HG02642 (cell line): ENCODE data around the gene SPSB3.

Source experiments
- ATAC-seq: cut with Tn5 transposase; IDR thresholded peaks from one replicate; pipeline ENCODE4 v1.9.1; 2021; ENCODE audit warnings: mild to moderate bottlenecking; ENCODE audit not compliant: unreplicated experiment, poor library complexity

SPSB3 gene

DNA sequence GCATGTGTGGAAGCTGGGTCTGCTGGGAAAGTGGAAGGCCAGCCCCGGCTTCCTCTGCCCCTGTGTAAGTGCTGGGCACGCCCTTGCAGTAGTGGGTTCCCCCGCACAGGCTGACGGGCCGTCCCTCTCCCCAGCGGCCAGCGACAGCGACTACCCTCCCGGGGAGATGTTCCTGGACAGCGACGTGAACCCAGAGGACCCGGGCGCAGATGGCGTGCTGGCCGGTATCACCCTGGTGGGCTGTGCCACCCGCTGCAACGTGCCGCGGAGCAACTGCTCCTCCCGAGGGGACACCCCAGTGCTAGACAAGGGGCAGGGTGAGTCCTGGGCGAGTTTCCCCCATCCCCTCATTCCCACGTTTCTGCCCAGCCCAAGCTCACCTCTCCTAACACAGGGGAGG lies 16.5 kb downstream of the SPSB3 start:
- ATAC-seq: no peak

DNA sequence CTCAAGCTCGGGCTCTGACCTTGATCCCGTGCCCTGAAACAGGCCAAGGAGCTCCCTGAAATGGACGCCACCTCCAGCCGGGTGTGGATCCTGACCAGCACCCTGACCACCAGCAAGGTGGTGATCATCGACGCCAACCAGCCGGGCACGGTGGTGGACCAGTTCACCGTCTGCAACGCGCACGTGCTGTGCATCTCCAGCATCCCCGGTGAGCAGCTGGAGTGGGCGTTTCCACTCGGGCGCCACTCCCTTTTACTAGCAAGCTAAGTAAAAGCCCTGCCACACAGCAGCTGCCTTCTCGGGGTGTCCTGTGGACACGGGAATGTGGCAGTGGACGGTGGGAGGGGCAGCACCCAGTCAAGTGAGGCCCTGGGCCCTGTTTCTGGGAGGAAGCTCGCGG lies 17.4 kb downstream of the SPSB3 start:
- ATAC-seq: no peak

DNA sequence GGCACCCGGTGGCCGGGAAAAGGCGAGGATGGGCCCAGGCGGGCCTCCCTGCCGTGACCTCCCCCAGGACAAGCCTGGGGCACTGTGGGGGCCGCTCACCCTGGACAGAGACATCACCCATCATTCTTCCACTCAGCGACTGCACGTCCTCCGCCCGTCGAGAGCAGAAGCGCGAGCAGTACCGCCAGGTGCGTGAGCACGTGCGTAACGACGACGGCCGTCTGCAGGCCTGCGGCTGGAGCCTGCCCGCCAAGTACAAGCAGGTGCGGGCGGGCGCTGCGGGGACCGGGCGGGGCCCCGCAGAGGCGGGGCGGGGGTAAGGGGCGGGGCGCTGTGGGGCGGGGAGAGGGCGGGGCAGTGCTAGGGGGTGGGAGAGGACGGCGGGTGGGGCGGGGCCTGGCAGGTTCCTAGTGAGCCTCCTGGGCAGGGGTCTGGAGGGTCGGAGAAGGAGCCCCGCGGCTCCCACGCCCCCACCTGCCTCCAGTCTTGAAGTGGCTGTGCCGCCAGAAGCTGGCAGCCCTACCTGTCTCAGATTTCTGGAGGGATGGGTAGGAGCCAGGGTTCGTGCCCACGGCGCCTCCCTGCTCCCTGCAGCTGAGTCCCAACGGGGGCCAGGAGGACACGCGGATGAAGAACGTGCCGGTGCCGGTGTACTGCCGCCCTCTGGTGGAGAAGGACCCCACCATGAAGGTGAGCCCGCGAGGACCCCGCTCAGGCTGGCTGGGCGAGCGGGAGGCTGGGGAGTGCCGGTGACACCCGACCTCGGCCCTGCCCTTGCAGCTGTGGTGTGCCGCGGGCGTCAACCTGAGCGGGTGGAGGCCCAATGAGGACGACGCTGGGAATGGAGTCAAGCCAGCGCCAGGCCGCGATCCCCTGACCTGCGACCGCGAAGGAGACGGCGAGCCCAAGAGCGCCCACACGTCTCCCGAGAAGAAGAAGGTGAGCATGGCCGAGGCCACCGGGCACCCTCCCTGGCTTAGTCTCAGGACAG lies 18.6 kb downstream of the SPSB3 start:
- ATAC-seq: no peak

DNA sequence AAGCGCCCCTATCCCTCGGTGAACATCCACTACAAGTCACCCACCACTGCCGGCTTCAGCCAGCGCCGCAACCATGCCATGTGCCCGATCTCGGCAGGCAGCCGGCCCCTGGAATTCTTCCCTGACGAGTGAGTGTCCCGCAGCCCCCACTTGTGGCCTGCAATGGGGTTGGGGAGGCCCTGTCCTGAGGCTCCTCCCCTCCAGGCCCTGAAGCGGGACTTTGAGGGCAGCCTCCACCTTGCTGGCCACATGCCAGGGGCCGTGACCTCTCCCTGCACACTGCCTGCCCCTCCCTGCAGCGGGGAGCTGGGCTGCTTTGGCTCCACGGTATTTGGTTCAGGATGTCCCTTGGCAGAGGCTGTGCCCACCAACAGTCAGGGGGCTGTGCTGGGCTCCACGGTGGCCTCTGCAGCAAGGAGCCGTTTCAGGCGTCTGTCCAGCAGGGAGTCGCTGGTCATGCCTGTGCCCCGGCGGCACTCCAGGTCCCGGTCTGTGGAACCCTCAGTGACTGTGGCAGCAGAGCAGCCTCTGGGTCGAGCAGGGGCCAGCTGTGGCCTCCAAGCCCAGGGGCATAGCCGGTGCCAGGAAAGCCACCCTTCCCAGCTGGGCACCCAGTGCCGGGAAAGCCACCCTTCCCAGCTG lies 19.4 kb downstream of the SPSB3 start:
- ATAC-seq: no peak

DNA sequence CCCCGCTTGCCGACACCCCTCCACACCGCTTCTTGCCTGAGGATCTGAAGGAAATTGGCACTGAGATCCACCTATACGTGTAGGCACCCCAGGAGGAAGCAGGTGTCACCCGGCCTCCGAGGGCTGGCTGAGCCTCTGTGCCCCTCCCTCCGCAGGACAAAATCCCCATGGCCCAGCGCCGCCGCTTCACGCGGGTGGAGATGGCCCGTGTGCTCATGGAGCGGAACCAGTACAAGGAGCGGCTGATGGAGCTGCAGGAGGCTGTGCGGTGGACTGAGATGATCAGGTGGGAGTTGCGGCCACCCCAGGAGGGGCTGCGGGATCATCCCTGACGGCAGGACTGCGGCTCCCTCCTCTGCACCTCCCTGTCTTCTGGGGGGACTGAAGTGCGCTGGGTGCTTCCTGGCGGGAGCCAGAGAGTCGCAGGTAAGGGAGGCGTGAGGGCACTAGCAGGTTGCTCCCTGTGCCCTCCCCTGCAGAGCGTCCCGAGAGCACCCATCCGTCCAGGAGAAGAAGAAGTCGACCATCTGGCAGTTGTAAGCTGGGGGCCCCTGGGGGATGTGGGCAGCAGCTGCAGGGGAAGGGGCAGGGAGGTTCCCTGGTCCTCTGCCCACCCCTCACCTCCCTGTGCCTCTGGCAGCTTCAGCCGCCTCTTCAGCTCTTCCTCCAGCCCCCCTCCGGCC lies 20.0 kb downstream of the SPSB3 start:
- ATAC-seq: no peak

DNA sequence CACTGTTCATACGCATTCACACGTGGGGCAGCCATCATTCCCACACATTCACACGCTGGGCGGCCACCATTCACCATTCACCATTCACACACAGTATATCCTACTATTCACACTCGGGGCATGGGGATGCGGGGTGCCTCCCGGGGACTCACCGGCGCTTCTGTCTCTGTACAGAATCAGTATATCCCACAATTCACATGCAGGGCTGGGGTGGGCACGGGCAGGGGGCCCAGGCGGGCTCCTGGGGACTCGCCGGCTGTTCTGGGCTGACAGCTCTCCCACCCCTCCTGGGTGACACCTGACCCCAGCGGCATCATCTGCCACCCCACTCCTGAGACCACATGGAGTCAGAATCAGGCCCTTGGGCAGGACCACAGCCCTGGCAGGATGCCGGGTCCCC lies 20.6 kb downstream of the SPSB3 start:
- no peak for ATAC-seq

DNA sequence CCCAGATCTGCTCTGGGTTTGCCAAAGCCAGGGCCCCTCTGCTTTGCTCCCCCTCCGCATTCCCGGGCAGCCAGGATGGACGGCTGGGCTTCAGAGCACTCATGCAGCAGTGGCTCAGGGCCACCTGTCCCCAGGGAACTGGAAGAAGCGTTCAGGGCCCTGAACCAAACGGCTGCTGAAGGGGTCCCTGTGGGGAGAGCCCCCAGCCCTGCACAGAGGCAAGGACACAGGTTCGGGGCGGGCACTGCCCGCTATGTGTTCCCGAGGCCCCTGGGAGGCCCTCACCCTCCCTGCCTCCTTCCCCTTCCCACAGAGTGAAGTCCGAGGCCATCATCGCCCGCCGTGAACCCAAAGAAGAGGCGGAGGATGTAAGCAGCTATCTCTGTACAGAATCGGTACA lies 21.5 kb downstream of the SPSB3 start:
- ATAC-seq: no peak

DNA sequence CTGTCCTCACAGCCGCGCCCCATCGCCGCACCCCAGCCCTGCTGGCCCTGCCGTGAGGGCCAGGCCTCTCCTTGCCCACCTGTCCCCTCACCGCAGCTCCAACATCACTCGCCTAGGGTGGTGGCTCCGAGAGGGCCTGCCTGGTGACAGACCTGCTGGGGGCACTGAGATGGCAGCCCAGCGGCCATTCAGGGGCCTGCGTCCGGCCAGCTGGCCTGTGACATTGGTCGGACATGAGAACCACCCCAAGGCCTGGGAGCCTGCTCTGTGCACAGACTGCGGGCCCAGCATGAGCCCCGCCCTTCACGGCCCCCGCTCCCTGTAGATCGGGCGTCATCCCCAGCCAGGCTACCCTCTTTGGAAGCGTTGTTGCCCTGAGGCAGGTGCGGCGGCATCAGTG lies 22.9 kb downstream of the SPSB3 start:
- no peak for ATAC-seq

DNA sequence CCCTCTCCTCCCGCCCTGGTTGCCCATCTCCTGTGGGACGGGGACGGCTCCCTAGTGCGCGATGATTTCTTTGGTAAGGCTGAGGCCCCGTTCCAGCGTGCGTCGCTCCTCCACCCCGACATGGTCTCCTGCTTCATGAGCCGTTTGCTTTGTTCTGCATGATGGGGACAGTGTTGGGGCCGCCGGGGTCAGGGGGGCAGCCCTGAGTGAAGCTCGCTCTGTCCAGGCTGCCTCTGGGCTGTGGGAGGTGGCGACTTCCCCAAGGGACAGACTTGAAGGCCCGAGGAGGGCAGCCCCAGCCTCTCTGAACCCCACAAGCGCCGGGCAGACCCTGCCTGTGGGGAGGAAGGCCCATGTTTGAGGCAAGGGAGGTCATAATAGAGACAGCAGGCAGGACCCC lies 23.4 kb downstream of the SPSB3 start:
- no peak for ATAC-seq

DNA sequence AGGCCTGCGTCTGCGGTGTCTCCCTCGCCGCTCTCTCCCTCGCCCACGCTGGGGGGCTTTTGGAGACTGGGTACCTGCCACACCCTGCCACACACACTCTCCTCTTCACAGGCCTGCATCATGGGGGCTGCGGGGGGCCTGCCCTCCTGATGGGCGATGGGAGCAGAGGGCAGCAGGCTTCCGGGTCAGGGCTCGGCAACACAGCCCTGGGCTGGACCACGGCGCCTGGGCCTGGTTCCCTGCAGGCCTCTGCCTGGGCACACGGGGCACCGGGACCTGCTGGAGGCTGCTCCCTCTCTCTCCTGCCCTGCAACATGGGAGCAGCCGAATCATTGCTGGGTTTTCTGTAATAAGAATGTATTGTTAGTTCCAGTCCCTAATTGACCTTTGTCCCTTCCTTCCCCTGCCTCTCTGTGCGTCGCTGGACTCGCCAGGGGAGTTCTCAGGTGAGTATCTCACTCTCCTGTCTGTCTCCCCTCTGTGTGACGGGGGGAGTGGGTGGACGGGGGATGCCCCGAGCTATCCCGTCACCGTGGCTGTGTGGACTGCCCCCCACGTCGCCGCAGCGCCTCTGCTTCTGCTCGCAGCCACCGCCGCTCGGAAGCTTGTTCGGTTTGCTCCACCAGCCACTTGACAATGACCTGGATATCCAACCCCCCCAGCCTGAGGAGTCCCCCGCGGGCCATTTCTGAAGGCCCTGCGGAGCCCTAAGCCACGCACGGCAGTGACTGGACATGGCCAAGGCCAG lies 24.5 kb downstream of the SPSB3 start:
- ATAC-seq: no peak

DNA sequence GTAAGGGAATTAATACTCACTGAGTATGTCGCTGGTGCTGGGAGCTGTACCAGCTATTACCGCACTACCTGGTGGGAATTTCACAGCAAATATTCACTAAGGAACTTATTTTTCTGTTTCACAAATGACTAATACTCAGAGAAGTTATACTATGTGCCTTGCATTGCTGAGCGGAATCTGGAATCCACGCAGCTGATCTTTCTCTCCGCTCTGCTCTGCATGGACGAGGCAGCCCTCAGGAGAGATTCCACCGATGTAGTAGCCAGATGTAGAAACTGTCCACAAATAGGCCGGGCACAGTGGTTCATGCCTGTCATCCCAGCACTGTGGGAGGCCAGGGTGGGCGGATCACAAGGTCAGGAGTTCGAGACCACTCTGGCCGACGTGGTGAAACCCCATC lies 28.2 kb downstream of the SPSB3 start:
- no peak for ATAC-seq

DNA sequence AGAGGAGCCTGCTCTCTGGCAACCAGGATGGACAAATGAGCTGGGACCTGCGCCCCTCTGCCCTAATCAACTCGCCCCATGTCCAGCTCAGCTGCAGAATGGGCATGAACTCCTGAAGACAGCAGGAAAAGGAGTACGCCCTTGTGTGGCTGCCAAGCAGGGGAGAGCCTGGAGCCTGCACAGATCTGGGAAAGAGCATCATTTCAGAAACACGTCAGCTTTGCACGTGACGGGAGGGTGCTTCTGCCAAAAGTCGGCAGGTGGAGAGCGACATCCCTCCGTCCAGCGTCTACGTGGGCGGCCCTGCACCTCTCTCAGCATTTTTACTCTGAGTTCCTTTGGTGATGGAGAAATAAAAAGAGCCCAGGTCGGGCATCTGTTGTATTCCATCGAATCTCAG lies 29.5 kb downstream of the SPSB3 start:
- ATAC-seq: no peak

DNA sequence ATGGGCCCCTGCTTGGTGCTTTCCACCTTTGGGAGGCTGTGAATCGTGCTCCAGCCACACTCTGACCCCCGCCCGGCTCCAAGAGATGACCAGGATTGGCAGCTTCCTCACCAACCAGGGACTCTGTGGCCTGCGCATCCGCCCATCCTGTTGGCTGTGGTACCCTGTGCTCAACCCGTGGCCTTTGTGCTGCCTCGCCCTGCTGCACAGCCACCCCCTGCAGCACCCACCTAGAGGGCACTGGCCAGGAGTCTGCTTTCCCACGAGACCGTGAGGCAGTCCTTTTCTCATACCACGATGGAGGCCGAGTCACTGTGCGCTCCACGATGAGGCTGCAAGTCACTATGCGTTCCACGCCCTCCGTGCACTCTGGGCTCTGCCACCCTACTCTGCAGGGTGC lies 30.4 kb downstream of the SPSB3 start:
- no peak for ATAC-seq

DNA sequence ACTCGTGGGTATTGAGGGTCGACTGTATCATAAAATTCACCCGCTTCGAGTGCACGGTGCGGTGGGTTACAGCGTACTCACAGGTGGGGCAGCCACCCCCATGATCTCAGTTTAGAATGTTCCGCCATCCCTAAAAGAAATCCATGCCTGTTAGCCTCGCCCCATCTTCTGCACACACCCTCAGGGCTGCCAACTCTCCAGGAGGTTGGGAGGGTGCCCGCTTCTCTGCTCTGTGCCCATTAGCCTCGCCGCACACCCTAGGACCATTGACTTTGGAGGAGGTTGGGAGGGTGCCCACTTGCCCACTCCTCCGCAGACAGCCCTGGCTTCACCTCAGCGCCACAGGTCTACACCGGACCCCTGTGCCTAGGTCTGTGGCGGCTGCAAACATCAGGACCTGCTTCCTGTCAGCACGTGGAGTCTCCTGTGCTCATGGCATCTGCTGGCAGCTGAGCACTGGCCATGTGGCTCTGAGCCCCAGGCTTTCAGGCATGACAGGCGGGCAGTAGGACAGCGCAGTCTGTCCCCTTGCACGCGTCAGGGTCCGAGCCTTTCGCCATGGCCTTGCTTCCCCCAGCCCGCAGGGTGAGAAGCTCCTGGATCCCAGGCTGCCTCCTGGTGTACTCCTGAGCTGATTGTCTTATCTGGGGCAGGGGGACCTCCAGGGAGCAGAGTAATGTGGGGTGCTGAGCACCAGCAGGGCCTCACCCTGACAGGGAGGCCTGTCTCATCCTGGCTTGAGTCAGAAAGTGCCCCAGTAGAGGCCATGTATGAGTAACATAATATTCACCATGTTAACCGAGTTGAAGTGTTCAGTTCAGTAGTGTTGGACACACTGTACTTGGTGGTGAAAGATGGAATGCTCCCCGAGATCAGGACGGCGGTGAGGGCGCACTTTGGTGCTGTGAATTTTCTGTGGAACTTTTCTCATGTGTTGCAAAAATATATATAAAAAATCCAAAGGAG lies 32.9 kb downstream of the SPSB3 start:
- no peak for ATAC-seq

DNA sequence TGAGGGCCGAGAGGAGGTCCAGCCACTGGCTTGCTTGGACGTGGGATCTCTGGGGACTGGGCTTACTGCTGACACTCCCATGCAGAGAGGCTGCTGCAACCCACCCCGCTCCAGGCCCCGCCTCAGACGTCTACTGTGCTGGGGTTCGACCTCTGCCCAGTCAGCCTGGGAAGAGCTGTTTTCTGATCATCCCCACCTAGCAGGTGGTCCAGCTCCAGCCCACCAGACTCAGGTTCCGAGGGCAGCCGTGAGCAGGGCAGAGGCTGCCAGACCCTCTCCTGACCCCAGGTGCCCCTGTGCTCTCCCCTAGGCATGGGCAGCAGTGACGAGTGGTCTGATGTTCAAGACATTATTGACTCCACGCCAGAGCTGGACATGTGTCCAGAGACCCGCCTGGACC lies 34.4 kb downstream of the SPSB3 start:
- ATAC-seq: no peak

DNA sequence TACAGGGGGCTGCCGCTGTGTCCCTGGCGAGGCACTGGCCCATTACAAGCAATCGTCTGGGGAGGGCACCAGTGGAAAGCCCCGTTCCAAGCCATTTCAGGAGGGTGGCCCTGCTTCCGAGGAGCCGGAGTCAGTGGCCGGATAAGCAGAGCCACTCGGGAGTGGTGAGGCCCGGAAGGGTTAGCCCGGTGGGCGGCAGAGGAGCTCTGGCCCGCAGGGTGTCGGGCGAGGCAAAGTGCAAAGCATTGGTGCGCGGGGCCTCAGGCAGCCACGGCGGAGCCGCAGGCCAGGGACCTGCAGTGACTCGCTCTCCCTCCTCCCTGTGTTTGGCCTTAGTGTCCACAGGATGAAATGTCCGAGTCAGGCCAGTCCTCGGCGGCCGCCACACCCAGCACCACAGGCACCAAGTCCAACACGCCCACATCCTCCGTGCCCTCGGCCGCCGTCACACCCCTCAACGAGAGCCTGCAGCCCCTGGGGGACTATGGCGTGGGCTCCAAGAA lies 35.6 kb downstream of the SPSB3 start:
- no peak for ATAC-seq

DNA sequence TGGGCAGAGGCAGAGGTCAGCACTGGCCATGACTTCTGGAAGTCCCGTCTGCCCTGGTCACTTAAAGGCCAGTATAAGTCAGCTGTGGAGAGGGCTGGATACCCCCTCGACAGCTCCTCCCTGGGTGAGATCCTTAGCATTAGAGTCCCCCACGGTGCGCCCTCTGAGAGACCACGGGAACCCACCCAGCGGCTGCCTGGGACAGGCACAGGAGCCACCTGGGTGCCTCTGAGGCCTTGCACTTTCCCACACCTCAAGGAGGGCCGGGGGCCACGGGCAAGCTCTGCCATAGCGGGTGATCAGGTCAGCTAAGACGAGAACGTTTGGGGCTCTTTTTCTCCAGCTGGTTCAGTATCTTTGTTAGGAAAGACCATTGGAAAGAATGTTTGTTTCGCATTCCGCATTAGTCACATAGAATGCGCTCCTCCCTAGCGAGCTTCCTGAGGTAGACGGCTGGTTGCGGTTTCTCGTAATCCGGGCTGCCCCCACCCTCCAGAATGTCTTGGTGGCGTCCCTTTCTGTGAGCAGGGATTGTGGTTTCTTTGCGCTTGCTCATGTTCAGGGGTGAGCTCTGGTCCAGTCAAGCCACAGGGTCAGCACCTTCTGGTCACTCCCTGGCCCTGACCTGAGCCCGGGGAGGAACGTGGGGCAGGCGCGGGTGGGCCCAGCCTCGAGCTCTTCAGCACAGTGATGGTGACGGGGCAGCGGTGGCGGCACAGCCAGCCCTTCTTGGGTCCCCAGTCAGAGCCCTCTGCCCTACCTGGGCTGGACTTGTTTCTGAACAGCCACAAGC lies 36.3 kb downstream of the SPSB3 start:
- no peak for ATAC-seq

DNA sequence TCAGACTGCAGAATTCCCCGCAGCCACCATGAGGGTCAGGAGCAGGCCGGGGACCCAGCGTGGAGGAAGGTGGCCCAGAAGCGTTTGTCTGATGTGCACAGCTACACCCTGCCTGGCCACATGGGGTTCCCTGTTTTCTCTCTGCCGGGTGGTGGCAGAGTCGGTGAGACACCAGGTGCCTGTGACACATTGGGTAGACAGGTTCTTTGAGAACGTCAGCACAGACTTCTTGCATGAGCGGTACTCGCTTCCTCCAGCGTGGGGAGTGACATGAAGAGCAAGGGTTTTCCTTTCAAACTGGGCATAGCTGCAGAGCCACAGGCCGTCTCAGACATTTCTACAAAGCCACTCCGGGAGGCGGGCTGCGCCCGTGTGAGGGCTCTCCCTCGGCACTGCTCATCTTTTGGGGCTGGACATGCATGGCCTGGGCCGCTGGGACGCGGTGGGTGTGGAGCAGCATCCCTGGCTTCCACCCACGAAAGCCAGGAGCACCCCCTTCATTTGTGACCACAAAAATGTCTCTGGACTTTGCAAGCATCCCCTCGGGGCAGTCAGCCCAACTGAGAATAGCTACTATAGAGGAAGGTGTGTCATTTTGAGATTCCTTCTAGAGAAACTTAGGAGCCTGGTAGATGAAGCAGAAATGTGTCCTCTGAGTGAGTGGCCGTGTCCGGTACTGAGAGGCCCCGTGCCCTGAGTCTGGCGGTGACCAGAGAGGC lies 37.0 kb downstream of the SPSB3 start:
- no peak for ATAC-seq
